ENCODE results near the gene TRIP11.

DNA sequence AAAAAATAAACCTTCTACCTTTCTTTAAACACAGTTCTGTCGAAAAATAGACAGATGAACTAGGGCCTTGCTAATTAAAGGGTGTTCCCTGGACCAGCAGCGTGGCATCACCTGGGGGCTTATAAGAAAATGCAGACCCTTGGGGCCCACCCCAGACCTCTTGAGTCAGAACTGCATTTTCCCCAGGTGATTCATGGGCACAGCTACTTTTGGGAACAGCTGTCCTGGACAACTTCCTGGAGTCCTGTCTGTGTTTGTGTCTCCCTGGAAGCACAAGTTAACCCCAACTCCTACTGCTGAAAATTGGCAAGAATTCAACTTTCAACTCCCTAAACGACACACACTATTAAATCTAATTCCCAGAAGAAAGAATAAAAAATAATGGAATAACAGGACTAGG is 110.2 kb downstream of the TRIP11 start:
- TF ChIP-seq CTCF (IDR thresholded peaks at IDR 0.05) (no peak), POLR2A (IDR thresholded peaks at IDR 0.05) (no peak), POLR2AphosphoS5 (IDR thresholded peaks at IDR 0.05) (no peak)

All from breast epithelium (tissue), 3 donors.